Activated T-cell treated with anti-CD3 and anti-CD28 coated beads, Interleukin-2, amount 50 U/mL, for 1 hour (primary cell): ENCODE results near the gene UBL4B.

Experiments used
- DNase-seq: peaks from one replicate; pipeline ENCODE4 v3.0.0-alpha.2; 2020

Gene UBL4B

DNA sequence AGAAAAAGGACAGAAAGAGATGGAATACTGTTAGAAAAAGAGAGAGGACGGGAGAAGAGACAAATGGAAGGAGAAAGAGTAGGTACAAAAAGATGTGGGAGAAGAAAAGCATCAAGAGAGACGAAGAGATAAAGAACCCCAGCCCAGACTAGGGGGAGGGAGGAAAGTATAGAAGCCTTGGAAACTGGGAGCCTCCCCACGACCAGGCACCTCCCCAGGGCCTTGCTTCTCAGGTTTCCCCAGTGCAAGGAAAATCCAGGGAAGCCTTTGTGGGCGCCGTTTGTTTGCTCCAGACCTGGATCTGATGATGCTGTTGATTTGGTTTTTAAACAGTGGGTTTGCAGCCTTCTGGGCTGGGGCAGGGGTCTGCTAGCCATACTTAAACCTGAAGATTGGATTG is 26.6 kb upstream of the UBL4B start:
- DNase-seq, result no peak

DNA sequence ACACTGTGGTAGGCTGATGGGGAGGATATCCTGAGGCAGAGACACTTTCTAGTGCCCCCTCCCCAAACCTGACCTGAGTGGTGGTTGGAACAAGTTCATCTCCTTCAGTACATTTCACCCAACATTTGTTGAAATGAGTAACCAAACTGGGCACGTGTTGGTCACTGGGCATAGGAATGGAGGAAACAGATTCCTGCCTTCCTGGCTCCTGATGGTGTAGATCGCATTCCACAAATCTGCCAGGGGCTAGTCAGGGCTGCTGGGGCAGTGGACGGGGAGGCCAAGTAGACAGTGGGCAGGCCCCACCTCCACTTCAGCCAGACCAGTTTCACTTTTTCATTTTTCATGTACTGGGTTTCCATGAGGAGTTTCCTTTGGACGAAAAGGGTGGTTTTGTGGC is 25.3 kb upstream of the UBL4B start:
- DNase-seq, result no peak

DNA sequence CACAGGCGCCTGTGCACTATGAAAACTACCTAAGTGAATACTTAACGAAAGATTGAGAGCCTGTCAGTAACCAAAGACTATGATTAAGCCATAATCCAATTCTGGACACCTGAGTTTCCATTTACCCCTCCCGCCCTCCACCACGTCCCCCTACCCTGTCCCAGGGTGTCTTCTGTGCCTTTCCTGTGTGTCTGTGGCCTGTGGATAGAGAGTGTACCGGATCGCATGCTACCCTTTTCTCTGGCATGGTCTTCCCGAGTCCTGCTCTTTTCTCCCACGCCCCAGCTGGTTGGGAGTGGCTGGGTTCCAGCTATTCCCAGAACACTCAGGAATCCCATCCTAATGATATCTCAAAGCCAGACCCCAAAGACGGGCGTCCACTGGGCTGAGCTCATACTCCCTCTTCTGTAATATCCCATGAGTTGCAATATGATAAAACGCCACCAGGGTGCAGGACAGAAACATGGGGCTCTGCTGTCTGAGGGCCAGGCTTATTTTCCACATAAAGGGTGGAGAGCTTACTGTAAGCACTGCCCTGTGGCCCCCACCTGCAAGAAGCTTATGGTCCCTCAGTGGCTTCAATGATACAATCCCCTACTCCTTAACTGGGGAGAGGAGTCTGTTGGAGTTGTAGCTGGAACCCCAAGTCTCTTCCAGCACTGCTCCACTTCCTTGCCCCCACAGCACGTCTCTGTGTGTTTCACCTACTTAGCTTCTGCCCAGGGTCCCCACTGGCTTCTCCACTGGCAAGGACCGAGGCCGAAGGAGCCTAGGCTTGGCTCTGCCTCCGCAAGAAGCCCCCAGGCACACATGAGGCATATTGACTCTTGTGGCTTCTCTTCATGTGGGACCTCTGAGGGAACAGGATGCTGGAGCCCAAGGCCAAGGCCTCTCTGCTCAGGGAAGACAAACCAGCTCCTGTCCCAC is 24.2 kb upstream of the UBL4B start:
- DNase-seq, result peak; percentile 31

DNA sequence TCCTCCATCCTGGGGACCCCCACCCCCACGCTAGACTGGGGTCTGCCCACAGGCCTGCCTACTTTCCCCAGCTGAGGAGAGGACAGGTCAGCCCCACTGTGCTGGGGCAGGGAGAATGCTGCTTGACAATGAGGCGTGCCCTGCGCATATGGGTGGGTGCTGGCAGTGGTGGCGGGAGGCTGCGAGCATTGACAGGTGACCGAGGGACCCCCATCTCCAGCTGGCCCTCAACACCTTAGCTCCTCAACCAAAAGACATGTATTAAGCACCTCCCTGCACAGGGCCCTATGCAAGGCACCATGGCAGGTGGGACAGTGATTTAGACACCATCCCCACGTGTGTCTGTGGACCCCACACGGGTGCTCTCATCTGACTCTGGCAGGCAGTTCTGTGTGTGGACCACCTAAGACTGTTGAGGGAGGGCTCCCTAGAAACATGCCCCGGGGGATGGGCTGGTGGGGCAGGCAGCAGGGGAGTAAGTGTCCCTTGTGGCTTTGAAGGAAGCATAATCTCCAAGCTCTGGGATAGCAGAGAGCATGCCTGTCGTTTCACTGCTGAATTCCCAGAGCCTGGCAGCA is 23.4 kb upstream of the UBL4B start:
- no peak for DNase-seq

DNA sequence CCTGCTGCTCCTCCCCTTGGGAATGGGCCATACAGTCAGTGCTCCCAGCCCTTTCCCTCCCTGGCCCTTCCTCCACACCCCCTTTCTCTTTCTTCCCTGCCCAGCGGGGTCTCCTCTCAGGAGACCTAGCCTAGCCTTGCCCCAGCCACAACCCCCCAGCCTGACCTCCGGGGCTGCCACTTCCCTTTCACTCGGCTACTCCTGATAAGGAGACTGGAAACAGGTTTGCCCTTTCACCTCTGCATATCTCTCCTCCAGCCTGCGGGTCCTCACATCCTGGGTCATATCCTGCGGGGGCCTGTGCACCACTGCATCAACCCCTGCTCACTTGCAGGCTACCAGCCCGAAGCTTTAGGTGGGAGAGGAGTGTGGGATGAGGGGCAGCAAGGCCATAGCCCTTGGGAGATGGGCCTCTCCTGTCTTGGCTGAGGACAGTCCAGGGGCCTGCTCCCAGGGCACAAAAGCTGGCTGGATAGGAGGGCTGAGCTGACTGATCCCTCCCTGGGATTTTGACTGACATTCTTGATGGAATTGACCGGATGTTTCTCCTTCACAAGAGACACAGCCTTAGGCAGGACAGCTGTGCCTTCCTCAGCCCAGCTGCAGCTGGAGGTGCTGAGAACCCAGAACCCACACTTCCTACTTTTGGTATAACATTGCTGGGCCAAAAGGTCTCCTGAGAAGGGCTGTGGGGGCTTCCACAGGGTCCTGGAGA is 22.5 kb upstream of the UBL4B start:
- DNase-seq, result no peak

DNA sequence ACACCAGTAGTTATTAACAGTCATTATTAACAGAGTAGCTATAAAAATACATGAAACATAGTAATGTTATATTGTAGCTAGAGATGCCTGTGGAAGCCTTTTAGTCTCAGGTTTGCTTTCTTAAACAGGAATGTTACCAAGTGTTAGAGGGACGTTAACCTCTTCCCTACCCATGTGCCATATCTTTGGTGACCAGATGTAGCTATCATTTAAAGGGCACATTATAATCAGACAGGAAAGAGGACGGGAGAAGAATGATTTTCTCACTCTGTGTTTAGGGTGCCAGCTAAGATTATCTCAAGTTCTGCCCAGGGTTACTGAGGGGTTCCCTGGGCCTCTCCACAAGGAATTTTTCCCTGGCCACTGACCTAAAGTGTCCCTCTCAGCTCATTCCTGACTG is 20.9 kb upstream of the UBL4B start:
- no peak for DNase-seq

DNA sequence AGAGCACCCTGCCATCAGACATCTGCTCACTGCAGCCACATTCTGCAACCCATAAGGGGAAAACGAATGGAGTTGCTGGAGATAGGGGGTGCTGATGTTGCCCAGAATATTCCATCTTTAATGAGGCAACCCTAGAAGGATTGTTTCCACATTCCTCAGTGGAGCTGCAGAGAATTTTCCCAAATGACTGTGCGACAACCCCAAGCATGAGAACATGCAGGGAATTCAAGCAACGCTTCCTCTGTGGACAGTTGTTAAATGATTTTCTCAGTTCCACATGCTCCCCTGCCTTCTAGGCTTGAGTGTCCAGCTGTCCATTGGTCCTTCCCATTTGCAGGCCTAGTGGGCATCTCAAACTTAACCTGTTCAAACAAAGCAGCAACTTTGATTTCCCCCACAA is 20.5 kb upstream of the UBL4B start:
- no peak for DNase-seq

DNA sequence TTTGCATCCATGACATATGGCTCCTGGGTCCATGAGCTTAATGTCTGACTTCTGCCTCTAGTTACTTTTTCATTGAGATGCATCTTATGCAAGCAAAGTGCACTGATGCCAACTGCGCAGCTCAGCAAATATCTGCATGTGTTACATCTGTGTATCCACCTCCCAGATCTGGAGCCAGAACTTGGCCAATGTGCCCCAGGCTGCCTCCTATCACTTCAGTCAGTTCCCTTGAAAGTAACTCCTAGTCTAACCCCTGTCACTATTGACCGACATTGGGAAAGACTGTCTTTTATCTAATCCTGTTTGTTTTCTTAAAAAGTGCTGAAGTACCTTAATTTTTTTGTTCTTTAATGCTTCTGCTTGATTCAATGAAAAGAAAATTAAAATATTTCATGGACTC is 19.3 kb upstream of the UBL4B start:
- no peak for DNase-seq

DNA sequence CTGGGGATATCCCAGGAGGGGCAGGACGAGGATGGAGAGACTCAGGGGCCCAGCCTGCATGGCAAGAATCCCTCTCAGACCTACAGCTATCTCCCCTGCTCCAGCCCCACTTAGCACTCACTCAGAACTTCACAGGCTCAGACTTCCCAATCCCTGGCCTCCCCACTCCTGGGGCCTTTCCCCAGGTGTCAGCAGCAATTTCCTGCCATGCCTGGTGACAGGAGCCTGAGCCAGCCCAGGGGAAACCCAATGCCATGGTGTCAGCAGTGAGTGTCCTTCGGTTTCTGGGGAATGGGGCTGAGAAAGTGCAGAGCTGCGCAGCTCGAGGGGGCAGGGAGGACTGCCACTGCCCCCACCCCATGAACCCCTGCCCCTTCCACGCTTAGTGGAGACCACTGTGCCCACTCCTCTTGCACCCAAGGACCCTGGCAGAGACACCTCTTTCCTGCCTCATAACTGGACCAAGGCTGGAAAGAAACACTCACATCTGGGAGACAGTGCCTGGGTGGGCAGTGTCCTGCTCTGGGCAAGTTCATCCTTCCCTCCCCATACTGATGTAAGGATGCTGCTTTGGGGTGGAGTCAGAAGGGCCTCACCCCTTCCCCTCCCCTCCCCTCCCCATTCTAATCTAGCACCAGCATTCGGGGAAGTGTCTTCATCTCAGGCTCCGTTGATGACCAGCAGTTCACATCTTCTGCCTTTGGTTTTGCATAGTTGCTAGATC is 17.1 kb upstream of the UBL4B start:
- no peak for DNase-seq

DNA sequence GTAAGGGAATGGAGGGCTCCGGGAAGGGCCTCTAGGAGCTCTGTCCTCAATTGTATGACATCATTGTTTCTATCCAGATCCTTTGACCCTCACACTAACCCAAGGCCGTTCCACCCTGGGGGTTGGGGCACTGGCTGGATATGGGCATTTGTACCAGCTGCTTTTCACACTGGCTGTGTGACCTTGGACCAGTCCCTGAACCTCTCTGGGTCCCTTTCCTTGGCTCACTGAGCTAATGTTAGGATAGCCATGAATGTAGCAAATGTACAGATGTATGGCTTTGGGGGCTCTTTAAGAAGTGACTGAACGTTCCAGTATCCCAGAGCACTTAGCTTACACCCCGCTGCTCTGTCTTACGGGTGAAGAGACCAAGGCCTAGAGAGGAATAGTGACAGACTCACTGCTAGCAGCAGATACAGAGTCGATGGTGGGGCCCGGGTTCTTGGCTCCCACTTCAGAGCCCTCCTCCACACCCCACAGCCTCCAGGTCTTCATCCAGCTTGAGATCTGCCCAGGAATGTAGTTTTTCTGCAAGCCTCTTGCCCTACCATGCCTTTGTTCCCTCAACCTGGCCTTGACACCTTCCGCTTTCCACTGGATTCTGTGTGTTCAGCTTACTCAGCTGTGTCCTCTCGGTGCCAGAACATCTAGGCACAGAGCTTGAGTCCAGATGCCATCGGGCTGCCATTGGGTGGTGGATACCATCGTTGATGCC is 14.6 kb upstream of the UBL4B start:
- DNase-seq, result no peak

DNA sequence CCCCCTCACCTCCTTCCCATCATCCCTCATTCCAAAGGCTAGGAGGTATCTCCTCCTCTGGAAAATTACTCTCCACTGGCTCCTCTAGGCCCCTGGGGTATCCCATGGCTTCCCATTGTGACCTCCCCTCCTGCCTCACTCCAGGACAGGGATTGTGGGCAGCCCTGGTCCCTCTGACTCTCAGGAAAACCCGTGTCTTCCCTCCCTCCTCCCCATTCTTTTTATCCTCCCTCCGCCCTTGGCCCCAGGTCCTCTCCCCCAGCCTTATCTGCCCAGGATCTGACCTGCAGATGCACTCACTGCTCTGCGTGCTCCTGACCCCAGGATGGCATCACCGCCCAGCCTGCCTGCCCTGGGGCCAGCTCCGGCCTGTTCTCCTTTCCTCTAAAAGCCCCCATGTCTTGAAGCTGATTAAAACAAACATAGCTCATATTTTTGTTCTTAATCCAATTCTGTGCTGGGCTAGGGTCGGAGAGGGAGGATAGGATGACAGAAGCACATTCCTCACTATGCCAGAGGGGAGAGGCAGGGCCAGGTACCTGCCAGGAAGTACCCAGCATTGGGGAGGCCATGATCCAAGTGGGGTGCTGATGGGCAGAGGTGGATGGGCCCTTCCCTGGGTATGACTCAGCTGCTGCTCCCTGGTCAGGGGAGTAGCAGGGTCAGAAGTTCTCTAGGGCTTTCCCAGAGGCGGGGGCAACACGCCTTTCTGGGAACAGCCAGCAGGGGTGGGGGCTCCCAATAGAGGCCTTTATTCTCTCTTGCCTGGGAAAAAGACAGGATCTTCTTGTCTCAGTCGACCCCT is 13.8 kb upstream of the UBL4B start:
- DNase-seq, result no peak

DNA sequence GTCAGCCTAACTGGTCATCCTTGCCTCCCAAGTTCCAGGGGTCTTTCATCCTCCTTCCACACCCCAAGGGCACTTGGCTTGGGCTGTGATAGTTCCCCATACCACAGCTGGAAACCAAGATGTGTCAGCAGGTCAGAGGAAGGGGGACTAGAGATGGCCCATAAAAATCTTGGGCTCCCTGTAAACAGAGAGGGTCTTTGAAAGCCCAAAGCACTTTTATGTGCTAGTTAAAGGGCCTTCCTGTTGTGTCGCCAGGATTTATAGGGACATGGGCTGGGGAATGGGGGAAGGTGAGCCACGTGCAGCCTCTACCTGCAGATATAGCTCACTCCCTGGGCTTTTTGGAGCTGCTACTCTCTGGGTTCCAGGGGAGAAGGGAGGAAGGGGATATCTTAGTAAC is 11.9 kb upstream of the UBL4B start:
- no peak for DNase-seq

DNA sequence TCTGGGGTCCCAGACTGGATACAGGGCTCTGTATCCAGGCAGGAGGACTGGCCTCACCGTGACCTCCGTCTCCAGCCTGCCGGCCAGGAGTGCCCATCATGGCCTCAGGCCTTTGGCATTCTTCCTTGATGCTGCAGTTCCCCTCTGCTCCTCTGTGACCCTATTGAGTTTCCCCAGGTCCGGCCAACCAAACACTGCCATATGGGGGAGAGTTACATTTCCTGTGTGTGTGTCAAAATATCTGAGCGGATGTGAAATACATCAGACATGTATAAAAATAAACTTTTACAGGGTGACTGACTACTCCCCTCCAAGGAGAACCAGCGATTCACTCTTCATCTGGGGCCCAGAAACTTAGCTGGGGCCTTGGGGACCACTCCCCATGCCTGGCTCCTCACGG is 10.2 kb upstream of the UBL4B start:
- no peak for DNase-seq

DNA sequence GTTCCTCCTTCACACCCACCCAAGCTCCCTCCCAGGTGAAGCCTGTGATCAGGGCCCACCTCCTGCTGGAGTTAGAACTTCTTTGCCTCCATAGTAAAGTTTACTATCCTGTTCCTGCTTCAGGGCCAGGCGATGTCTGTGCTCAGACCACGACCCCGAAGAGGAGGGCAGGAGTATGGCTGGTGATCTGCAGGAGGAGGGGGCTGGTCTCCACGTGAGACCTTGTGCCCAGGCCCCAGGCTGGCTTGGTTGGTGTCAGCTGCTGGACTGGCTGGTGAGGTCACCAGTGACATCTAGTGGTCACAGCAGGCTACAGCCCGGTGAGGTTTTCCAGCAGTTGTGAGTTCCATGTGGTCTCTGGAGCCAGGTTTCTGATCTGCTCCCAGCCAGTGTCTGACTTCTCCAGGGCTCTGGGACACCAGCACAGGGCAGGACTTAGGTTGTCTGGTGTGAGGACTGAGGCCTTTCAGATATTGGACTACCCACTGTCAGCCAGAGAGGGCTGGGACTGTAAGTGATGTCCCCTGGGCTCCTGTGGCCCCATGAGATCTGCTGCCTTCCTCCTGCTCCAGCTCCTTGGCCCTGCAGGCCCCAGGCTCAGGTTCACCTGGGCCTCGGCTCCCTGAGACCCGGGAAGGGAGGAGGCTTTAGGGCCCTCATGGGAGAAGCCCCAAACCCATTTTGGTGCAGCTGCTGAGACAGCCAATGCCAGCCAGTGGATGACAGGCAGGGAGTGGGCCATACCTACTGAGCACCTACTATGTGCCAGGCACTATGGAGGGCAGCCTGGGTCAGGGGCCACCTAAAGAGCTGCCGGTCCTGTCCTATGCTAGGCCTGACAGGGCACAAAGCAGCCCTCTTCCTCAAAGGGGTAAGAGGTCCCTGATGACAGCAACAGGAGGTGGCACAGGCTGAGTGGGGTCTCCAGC is 6.0 kb upstream of the UBL4B start:
- peak; percentile 68 for DNase-seq

DNA sequence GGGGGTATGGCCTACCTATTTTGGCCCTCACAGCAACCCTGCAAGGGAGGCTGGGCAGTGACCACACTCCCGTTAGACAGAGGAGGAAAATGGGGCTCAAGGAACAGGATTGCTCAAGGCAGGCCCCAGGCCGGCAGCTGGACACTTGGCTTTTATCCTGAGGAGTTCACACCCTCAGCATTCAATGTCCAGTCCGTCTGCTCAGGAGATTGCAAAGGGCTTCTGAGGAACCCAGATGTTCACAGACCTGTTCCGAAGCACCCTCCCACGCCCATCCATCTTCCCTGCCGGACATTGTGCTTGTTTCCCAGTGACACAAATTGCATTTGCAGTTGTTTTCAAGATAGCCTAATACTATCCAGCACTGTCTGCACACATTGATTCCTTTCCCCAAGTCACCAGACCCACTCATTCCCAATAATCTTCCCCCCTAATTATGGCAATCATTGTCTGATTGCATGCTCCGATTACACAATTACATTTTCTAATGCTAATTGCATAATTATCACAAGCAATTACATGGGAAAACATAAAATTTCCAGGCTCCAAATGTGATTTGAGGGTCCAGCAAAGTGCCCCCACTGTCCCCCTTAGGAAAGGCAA is 4.3 kb upstream of the UBL4B start:
- DNase-seq, result no peak

DNA sequence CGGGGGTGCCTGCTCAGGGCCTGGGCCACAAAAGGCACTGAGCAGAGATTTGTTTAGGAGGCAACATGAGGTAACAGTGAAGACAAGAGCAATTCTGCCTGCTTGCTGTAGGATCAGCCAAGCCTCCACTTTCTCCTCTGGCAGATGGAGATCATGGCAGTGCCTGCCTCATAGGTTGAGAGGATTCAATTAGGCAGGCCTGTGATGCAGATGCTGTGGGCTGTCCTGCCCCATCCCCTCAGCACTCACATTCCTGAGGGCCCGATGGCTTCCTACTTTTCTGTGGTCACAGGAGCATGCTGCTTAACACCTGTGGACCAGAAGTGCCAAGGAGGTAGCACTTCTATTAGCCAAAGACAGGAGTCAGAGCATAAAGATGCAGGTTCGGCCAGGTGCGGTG is 1.2 kb upstream of the UBL4B start:
- no peak for DNase-seq

DNA sequence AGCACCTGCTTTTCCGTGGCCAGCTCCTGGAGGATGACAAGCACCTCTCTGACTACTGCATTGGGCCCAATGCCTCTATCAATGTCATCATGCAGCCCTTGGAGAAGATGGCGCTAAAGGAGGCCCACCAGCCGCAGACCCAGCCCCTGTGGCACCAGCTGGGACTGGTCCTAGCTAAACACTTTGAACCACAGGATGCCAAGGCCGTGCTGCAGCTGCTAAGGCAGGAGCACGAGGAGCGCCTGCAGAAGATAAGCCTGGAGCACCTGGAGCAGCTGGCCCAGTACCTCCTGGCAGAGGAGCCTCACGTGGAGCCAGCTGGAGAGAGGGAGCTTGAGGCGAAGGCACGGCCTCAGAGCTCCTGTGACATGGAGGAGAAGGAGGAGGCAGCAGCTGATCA is 413 bp downstream of the UBL4B start:
- no peak for DNase-seq

DNA sequence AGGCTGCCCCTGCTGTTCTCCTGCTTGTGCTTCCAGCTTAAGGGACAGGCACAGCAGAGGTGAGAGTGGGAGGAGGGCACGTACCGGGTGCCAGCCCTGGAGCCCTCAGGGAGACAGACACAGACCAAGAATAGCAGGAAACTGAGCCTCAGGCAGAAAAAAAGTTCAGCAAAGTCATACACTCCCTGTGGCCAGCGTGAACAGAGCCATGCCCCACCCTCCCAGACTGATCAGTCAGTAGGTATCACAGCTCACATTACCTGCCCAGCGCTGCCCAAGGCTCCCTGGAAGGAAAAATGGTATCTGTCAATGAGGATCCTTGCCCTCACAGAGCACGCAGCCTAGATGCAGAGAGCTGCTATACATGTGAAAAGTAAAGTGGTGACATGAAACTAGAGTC is 1.3 kb downstream of the UBL4B start:
- DNase-seq, result no peak

DNA sequence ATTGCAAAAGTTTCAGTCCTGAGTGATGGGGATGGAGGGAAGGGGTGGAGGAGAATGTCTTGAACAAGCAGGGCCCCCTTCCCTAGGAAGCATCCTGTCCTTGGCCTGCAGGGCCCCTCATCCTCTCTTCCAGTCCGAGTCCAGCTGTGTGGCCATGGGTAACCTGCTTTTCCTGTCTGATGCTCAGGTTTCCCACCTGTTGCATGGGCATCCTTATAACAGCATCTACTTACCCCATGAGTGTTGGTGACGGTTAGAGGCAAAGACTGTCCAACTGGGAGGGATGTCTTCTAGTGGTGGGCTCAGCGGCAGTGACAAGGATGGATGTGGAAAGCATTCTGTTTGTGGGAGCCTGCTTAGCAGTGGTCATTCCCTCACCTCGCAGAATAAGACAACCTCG is 1.9 kb downstream of the UBL4B start:
- DNase-seq, result no peak

DNA sequence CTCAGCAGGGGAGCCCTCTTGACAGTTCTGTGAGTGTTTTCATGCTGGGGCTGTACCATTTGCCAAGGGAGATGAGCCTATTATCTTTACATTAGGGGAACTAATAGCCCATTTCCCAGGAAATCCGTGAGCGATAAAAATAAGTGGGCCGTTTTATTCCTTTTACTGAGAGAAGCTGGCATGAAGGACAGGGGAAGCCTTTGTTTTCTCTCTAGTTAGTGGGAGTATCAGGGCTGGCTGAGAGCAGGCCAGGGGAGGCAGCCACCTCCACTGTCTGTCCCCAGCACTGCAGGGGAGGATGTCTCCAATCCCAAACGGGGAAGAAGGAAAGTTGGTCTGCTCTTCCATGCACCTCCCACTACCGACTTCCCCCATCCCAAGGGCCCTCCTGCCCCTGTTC is 2.5 kb downstream of the UBL4B start:
- DNase-seq, result no peak
